Measurements from ENCODE around the gene DUSP6.
A peak's percentile ranks its signal among the peaks of the same experiment; 100 is the strongest.

DUSP6 gene, protein sequence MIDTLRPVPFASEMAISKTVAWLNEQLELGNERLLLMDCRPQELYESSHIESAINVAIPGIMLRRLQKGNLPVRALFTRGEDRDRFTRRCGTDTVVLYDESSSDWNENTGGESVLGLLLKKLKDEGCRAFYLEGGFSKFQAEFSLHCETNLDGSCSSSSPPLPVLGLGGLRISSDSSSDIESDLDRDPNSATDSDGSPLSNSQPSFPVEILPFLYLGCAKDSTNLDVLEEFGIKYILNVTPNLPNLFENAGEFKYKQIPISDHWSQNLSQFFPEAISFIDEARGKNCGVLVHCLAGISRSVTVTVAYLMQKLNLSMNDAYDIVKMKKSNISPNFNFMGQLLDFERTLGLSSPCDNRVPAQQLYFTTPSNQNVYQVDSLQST

DNA sequence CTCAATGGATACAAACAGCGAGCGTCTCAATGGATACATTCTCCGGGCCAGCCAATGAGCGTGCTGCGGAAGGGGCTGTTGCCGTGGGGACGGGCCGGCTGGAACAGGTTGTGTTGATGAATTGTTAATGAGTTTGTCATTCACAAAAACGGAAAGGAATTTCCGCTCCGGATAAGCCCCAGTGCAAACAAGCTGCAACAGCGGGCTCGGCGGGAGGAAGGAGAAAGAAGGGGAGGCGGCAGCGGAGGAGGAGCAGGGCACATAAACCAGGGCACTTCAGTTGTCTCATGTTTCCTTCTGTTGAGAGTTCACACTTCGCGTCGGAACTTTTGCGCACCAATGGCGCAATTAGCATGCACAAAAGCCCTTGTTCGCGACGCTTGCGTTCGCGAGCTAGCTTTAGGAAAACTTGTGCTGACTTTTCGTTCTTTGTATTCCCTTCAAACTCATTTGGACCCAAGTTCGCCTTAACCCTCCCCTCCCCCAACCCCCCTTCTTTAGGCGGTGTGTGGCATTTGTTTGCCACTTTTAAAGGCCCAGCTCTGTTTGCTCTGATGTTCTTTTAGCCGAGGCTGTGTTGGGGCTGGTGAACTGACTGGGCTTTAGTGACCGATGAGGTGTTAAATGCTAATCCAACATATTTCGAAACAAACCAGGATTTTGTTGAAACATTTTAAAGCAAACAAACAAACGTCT, at the start of gene DUSP6:
Gene DUSP6 (minus strand): TSS at position 10 of the 696 bp plus-strand sequence. CDS start 462 bp downstream, outside the sequence.
- DNase-seq (ENCODE audit: low spot score): peak; percentile 95

DNA sequence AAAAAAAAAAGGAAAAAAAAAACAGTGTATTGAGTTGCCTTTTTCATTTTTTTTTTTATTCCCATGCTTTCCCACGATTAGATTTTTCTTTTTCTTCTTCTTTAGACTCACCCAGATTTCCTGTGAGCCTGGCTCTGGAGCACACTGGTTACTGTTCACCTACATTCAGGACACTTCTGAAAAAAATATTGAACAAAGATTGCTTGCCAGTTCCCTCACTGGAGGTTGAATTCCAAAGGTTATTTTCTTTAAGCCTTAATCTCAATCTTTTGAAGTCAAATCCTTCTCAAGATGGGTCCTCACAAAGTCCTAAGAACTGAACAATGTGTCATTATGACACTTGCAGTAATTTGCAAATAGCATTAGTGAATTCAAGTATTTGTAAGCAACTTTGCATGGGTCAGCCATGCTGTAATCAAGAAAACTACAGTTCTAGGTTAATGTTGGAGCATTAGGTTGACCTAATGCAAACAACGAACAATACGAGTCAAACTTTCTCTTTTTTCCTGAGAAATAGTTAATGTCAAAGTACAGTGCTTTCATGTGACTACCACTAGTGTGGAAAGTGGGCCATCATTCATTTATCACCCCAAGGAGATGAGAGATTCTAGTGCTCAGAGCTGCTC, 49.2 kb upstream of the DUSP6 start:
- no peak for DNase-seq (ENCODE audit: low spot score)

DNA sequence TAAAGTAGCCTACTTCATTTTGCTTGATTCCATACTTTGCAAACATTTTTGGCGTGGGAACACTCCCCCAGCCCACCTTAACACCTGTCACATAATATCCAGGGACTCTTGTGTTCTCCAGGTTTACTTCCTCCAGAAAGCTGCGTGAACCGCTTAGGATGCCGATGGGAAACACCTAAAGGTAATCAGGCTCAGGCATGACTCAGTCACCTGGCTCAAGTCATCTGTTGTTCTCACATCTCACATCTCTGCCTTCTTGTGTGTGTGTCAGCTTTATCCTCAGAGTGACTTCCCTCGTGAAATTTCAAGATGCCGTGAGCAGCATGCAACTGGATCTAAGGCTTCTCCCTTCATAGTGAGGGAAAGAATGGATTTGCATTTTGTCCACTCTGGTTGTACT, 48.1 kb upstream of the DUSP6 start:
- DNase-seq (ENCODE audit: low spot score): no peak

DNA sequence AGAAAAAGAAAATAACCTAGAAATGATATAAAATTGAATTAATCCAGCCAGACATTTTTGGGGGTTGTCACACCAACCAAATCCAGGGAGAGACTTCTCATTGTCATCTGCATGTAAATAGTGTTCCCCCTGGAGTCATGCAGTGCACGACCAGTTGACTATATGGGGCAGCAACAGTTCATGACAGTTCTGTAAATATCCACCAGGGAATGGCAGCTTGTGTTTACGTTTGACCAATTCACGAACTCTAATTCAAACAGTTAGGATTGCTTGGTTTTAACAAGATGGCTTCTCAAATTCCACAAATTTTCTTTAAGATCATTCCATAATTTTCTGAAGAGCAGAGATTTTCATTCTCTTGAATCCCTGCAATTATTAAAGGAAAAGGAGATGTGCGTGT, 43.4 kb upstream of the DUSP6 start:
- DNase-seq (ENCODE audit: low spot score): no peak

DNA sequence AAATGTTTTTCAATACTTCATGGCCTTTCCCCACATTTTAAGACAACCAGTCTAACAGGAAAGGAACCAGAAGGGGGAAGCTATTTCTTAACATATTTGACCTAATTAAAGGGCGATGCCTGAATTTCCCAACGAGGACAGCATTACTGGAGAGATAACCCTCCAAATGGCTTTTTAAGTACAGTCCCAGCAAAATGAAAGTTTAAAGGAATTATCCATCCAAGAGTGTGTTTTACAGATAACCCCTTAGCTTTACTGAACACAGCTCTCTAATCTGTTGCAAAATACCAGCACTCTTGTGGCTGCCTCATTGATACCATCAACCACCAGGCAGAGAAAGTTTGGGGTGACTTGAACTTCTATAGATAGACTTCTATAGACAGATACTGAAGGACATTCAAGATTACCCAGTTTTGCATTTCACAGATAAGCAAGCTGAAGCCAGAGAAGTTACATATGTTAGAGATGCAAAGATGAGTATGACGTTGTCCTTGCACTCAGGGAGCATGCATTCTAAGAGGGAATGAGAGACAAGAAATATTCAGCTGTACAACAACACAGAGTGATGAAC, 41.3 kb upstream of the DUSP6 start:
- DNase-seq (ENCODE audit: low spot score): no peak

DNA sequence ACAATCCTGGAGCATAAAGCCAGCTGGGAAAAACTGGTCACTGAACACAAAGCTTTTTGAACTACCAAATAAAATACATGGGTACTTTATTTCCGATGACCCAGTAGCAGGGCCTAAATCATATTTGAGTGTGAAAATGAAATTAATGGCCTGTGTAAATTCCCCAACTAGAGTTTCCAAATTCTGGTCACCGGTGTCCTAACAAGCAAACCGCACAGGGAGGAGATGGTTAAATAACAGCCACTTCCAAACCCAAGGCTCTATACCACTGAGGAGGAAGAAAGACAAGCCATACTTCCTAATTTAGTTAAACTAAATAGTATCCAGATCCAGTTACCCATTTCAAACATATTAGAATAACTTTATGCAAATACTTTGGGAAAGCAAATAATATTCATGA, 40.1 kb upstream of the DUSP6 start:
- DNase-seq (ENCODE audit: low spot score): no peak

DNA sequence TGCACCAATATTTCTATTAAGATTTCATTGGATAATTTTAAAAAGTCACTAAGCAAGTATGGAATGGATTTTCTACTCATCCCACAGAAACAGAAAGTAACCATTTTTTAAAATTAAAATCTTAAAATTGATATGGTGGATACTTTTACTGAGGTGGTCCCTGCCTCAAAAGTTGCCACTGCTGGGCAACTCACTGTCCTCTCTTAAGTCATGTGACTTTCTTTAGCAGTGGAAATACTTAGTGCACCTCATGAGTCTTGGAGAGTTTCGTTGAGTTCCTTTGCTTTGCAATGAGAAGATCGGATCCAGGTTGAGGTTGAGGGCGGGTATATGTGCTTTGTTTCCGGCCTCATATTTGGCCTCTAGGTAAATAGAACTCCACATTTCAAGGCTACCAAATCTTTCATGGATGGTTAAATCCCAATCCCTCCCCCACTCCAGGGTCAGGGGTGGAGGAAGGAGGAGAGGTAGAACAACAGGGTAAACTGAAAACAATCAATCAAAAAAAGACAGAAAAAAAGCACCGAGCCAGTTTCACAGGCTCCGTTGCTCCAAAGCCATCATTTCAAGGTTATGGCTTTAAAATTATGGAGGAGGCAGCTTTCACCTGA, 39.5 kb upstream of the DUSP6 start:
- no peak for DNase-seq (ENCODE audit: low spot score)

DNA sequence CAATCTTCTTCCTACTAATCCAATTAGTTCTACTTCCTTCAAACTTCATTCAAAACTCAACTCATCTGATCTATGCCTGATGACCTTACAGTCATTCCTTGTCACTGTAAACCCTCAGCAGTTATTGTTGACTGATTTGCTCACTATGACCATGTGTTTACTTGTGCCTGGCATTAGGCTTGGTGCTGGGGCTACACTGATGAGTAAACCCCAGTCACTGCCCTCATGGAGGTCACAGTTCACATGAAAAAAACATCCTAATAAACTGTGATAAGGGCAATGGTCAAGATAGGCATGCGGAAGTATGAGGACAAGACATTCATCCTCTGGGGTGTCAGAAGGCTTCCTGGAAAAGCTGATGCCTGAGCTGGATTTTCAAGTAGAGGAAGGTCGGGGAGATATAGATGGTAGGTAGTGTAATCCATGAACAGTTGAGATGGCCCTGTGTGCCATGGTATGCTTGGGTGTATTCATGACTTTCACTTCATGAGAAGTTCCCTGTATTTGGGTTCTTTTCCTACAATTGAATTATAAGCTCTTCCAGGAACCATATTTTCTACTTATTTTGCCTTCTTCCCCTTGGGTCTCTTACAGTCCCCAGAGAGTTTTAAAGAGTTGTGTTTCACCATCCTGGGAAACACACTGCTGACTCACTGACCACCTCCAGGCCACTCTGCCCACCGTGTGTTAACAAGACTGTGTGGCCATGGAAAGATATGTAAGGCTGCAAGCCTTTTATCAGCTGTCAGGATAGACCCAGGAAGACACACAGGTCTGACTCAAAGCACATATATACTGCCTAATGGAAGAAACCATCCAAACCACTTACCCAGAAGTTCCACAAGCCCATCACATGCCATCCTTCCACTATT, 38.7 kb upstream of the DUSP6 start:
- DNase-seq (ENCODE audit: low spot score): no peak

DNA sequence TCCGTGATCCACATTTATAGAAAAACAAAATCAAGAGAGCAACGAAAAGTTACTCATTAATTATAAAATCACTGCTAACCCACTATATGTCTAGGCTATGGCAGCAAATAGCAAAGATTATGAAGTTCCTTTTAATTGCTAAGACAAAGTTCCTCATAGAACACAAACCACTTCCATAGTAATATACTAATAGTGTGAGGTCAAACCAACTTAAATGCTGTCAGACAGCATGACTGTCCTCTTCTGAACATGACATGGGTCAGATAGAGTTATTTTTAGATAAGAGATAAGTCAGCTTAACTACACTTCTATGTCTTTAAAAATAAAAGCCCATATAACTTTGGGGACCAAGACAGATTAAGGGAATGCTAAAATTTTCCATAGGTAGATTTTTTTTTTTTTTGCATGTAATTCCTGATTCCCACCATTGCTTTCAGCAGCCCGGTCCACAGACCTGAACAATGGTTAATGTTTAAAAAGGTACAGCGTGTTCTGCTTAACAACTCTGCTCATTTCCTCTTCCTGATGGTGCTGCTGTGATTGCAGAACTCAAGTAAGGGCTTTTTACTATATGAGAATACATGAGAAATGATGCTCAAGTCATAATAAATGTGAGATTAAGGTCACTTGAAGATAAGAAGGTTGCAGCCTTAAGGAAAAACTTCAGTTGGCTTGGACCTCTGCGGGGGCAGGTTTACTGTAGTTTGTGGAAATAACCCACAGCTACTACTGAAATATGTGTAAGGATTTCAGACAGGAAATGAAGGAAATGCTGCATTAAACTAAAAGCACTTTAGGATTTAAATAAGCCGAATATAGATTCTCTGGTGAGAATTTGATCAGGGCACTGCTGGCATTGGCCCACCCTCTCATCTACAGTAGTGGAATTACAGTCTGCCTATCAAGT, 37.7 kb upstream of the DUSP6 start:
- DNase-seq (ENCODE audit: low spot score): no peak

DNA sequence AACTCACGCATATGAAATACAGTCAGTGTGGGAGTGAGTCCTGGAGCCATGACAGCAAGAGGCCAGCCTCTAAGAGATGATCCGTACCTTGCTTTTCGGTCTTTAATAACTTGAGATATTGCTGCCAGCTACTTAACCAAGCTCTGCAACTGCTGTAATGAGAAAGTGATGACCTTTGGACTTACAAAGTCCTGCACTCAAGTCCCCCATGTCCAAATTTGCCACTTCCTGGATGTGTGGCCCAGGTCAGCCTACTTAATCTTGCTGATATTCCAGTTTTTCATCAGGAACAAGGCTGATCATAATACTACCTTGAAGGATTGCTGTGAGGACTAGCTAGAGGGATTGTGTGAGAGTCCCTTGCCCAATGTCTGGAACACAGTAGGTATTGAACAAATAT, 33.8 kb upstream of the DUSP6 start:
- no peak for DNase-seq (ENCODE audit: low spot score)

DNA sequence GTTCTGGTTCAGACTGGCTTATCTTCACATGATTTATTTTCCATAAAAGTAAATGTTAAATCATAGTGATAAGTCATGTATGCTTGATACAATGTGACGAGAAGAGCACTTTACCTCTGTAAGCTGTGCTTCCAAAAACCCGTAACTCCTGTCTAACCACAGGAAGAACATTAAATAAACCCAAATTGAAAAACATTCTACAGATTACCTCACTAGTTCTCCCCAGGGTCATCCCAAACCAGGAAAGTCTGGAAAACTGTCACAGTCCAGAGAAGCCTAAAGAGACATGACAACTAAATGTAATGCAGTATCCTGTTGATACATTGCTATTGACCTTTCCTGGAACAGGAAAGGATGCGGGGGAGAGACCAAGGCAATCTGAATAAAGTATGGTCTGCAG, 32.5 kb upstream of the DUSP6 start:
- DNase-seq (ENCODE audit: low spot score): no peak

DNA sequence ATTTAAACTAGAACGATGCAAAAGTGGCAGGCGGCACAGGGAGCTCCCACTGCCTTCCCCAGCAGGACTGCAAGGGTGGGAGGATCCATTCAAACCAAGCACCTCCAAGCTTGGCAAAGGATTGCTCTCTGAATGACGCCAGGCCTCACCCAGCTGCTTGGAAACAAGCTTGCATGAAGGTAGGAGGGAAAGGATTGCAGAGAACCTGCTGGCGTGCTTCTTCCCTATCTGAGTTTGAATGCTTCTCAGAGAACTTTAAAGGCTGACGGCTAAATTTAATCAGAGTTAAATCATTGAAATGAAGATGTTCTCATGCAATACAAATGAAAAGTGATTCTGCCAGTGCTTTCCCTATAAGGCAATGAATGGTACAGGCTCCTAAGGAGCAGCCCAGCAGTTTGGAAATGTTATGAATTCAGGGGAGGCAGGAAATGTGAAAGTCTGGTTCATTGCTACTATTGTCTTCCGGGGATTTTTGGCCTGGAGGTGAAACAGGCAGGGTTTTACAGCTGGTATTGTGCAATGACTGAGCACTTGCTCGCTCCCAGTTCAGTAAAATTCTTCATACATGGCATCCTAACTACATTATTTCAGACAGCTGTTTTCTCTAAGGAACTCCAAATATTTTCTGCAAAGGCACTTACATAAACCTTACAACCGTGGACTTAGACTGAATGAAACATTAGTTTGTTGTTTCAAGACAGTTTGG, 31.9 kb upstream of the DUSP6 start:
- peak; percentile 78 for DNase-seq (ENCODE audit: low spot score)

DNA sequence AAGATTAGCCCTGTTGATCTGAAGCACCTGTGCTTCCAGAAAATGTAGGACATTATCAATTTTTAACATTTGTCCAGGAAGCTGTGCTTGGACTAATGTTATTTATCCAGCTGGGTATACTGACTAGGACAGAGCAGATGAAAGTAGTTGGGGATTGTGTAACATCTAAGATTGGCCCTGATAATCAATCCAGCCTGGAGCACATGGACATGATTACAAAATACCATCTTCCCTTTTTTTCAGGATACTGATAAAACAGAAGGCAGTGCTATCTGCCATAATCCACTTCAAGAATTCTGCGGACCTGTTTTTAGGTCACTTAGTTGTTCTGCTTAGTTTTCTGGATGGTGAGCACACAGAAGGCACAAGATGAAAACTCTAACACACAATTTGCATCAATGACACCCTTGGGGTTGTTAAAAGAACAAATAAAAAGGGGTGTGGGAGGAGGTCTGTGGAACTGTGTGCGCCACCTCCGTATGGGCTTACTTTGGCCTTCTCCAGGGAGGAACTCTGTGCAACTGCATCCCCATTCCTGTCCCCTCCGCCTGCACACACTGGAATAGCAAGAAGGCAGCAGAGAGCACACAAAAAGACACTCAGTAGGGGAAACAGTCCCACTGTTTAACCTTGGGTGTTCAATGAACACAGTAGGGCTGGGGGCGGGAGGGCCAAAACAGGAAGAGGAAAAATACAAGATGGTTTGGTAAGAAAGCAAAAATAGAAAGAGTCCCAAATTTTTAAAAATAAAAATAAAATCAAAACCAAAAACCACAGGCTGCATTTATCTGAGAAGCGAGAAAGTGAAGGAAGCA, 31.1 kb upstream of the DUSP6 start:
- DNase-seq (ENCODE audit: low spot score): peak; percentile 33

DNA sequence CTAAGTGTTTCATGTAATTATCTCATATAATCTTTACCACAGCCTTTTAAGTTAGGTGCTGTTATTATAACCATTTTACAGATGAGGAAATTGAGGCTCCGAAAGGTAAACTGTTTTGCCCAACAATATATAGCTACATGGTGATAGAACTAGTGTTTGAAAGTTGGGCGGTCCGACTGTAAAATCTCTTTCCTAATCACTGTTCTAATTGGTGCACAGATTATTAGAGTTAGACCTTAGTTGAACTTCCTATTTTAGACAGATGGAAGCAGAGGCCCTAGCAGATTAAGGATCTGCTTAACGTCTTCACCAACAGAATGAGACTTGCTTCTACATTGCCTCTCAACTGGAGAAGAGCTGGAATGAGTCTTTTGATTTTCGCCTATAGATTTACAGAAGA, 30.0 kb upstream of the DUSP6 start:
- DNase-seq (ENCODE audit: low spot score): no peak

DNA sequence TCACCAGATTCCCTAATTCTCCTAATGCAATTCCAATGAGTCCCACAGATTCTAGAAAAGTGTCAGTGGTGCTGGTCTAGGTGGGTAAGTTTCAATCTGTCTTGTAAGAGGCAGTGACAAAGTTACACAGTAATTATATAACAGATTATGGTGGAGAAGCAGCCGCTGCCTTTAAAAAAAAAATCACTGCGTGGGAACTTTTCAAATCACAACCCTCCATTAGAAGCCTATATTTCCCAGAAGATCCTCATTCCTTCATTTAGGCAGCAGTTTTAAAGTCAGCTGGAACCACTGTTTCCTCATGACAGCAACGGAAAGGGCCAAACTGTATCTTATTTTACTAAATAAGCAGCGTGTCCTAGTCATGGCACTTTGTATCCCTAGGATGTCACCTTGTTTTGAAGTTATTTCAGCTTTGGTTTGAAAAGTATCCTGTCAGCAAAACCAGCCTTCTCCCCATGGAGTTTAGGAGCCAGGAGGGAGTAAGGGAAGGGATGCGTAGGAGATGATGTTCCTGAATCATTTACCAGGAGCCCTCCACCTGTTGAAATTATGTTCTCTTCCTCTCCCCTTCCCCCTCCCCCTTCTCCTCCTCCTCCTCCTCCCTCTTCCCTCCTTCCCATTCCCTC, 27.7 kb upstream of the DUSP6 start:
- DNase-seq (ENCODE audit: low spot score): no peak

DNA sequence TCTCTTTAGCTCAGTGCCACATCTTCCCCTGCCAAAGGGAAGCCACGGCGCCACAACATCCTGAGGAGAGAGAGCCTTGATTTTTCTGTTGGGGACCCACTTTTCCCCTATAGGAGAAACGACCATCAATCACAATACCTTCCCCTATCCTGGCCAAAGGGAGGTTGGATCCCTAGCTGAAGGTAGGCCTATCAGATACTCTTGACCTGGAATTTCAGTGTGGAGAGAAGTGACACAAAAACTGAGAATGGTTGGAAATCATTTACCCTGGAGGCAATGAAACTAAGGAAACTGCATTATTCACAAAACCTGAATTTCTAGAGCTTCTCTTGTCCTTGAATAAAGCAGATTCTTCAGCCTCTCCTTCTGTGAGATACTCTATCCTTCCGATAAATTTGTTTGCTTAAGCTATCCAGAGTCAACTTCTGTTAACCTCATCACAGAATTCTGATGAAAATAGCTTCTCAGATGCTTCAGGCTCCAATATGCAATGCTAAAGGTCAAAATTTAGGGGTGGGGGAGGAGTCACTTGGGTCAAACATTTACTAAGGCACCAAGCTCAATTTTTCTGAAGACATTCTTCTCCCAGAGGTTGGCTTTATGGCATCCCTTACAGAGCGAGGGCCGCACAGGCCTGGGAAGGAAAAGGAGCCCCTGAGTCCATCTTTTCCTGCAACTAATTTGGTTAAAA, 27.0 kb upstream of the DUSP6 start:
- DNase-seq (ENCODE audit: low spot score): no peak

DNA sequence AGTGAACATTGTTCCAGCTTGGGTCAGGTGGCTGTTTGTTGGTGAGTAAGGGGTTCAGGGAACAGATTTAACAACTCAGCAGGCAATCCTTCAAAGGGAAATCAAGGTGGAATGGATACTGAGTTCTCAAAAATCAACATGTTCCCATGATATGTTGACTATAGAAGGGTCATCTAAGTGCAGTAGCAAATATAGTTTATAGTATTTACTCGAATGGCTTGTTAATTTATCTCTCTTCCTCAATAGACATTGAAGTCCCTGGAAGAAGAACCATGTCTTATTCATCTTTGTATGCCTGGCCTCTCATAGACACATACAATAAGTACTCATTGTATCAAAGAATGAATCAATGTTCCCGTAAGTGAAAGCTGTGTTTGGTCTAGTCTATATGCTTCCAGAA, 24.5 kb upstream of the DUSP6 start:
- DNase-seq (ENCODE audit: low spot score): no peak

DNA sequence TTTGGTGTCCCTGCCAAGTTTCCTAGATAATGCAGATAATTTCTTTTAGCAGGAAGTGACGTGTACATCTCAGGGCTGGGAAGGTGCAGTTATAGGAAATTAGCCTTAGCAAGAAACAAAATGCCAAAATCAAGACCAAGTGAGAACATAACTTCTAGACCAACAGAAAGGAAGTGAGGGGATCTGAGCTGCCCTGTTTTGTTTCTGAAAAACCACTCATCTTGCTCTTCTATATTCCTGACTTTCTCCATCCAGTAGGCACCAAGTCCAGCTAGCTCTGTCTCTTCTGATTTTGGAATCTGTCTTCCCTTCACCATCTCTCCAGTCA, 23.9 kb upstream of the DUSP6 start:
- DNase-seq (ENCODE audit: low spot score): no peak

Data from AG20443 (cell line).